Fibroblast of the aortic adventitia (primary cell): Measurements from ENCODE around the gene SLC31A1. TPM values are rescaled to one million over a fixed set of nuclear protein-coding genes. Genes with fewer than 3 reads are reported as not detected.

Experiments used
- DNase-seq: peaks from one replicate; pipeline ENCODE4 v3.0.0-alpha.2; 2010; ENCODE audit warnings: low read depth
- H3K4me3 ChIP-seq: 2 replicates; pipeline ENCODE4 v1.5.1; 2011; ENCODE audit warnings: low read depth, mild to moderate bottlenecking, control low read depth, low read length, moderate library complexity
- CTCF ChIP-seq: IDR thresholded peaks from 2 replicates; pipeline ENCODE4 v1.5.1; 2011; ENCODE audit warnings: mild to moderate bottlenecking, low read length, control low read depth, inconsistent platforms; ENCODE audit not compliant: insufficient read depth
- total RNA-seq: library from RNA; depleted of rRNA; stranded (reverse); fragments of >200 nt; gene quantifications from 2 replicates; pipeline ENCODE4 v1.2.3, GENCODE V29; 2012; ENCODE audit warnings: low replicate concordance

SLC31A1 gene
- total RNA-seq, 1 donor, result 32.9 TPM

GRCh38 chr9:113181165-113181564 is 40.2 kb upstream of the SLC31A1 start:
- no peak for DNase-seq
- no peak for TF ChIP-seq CTCF
- no peak overlapping the region for H3K4me3 ChIP-seq

GRCh38 chr9:113183956-113184488 is 37.3 kb upstream of the SLC31A1 start:
- no peak for TF ChIP-seq CTCF
- H3K4me3 ChIP-seq, result no peak overlapping the region
- no peak for DNase-seq

GRCh38 chr9:113184539-113184938 is 36.8 kb upstream of the SLC31A1 start:
- H3K4me3 ChIP-seq, result no peak overlapping the region
- TF ChIP-seq CTCF, result no peak
- DNase-seq, result no peak

GRCh38 chr9:113185271-113185670 is 36.1 kb upstream of the SLC31A1 start:
- TF ChIP-seq CTCF, result no peak
- DNase-seq, result no peak
- no peak overlapping the region for H3K4me3 ChIP-seq

- no peak for DNase-seq
- TF ChIP-seq CTCF, result no peak
- no peak overlapping the region for H3K4me3 ChIP-seq
Measured at GRCh38 chr9:113186137-113186755, 35.1 kb upstream of the SLC31A1 start.

GRCh38 chr9:113187929-113188595 is 33.3 kb upstream of the SLC31A1 start:
- DNase-seq, result peak; percentile 94
- peak overlapping the region; percentile 52 for H3K4me3 ChIP-seq

More at GRCh38 chr9:113187929-113188595, 33.3 kb upstream of the SLC31A1 start:
- TF ChIP-seq CTCF, result no peak
